ENCODE data around the gene SLC1A7.

SLC1A7 gene

DNA sequence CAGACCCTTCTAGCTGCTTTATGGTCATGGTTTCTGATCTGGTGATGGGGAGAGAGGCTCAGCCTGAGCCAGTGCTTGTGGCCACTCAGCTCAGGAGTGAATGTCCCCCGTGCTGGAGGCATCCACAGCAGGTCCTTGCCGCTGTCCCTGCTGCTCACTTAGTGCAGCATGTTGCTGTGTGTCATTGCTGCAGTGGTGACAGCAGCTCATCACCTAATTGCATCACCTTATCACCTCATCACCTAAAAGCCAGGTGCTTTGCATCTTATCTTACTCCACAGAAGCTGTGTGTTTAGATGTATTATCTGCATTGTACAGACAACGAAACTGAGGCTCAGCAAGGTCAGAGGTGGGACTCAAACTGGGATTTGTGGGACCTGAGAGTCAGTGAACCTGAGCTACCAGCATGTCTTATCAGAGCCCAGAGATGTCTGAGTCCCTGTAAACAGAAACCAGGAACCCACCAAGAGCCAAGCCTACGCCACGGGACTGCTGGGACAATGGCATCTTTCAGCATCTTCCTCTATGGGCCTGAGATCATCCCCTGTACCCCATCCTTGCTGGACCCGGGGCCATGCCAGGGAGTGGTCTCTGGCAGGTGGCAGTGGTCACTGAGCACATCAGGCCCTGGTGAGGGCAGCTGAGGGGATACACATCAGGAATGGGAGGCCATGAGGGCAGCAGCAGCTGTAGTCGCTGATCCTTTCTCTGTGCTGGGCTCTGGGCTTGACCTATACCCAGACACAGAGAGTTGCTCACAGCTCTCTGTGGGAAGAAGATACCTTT lies 73.9 kb downstream of the SLC1A7 start:
- no peaks in the 10 kb centered on the region for H3K36me3 ChIP-seq
- no peak overlapping the region for H3K4me3 ChIP-seq
- peaks cover 0 to 7% (median 0%) of the 10 kb centered on the region in 11 experiments; a peak in 1 of 22 replicates for H4K20me1 ChIP-seq
- H3K9me3 ChIP-seq (replicated peaks in 1 of 11) = no peaks in the 10 kb centered on the region
- peaks cover 6 to 24% (median 16%) of the 10 kb centered on the region in 11 experiments for H3K27me3 ChIP-seq
- no peak overlapping the region for H3K4me2 ChIP-seq
- no peaks in the 10 kb centered on the region for H3K4me1 ChIP-seq
- TF ChIP-seq Cebpa-rat (IDR thresholded peaks at IDR 0.05) = no peak
- H3K9ac ChIP-seq = no peak overlapping the region
- no peak overlapping the region for H3K27ac ChIP-seq

DNA sequence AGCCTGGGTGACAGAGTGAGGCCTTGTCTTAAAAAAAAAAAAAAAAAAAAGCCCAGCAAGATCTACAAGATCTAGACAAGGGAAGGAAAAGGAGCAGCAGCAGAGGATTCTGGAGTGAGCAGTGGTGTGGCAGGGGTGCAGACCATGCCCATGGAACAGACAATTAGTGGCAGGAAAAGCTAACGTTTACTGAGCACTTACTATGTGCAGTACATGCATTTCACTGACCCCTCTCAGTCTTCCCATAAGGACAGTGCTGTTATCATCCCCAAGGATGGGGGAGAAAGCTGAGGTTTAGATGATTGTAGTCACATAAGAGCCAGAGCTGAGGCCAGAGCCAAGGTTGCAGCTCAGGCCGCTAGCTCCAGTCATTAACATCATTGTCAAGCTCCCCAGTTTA lies 74.6 kb downstream of the SLC1A7 start:
- H3K9ac ChIP-seq = no peak overlapping the region
- no peaks in the 10 kb centered on the region for H3K36me3 ChIP-seq
- H3K4me2 ChIP-seq = no peak overlapping the region
- no peak overlapping the region for H3K4me3 ChIP-seq
- 0 out of 22 replicates have a peak, but pooled peaks cover 0 to 4% (median 0%) of the 10 kb centered on the region in 11 experiments for H3K9me3 ChIP-seq (replicated peaks in 1 of 11)
- peaks cover 13 to 31% (median 22%) of the 10 kb centered on the region in 11 experiments for H3K27me3 ChIP-seq
- no peak for TF ChIP-seq Cebpa-rat (IDR thresholded peaks at IDR 0.05)
- no peak overlapping the region for H3K27ac ChIP-seq
- peaks cover 0 to 9% (median 0%) of the 10 kb centered on the region in 11 experiments; a peak in 1 of 22 replicates for H4K20me1 ChIP-seq
- H3K4me1 ChIP-seq = no peaks in the 10 kb centered on the region

DNA sequence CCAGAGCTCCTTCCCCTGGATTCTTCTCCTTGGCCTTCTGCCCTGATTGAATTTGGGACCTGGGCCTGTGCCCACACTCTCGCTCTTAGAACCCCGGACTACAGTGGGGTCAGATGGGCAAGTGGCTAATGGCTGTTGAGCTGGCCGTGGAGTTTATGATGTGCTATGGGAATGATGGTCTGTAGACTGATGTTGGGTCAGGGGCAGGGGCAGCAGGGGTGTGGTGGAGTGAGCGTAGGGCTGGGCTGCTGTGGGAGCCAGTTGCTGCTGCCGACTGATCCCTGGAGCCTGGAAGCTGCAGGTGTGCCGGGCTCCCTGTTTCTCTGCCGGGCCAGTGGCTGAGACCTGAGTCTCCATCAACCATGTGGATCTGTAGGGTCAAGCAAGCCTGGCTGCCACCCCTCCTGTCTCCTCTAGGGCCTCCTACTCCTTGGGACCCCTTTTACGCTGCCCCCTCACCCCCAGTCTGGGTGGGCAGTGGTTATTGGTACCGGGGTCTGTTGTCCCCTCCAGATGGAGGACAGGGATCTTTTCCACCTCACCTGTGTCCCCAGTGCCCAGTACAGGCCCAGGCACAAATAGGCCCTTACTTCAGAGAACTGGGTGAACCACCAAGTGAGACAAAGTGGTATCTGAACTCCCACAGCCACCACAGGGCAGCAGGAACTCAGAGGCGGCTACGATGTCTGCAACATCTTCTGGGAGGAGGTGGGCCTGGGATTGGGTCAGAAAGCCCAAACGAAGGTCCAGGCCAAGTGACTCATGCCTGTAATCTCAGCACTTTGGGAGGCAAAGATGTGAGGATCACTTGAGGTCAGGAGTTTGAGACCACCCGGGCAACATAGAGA lies 75.3 kb downstream of the SLC1A7 start:
- no peak overlapping the region for H3K4me2 ChIP-seq
- H3K27ac ChIP-seq = no peak overlapping the region
- H3K9ac ChIP-seq = no peak overlapping the region
- no peak overlapping the region for H3K4me3 ChIP-seq
- 0 out of 22 replicates have a peak, but pooled peaks cover 0 to 8% (median 0%) of the 10 kb centered on the region in 11 experiments for H3K9me3 ChIP-seq (replicated peaks in 1 of 11)
- TF ChIP-seq Cebpa-rat (IDR thresholded peaks at IDR 0.05) = no peak
- H3K4me1 ChIP-seq = no peaks in the 10 kb centered on the region
- peaks cover 0 to 9% (median 0%) of the 10 kb centered on the region in 11 experiments; a peak in 1 of 22 replicates for H4K20me1 ChIP-seq
- H3K27me3 ChIP-seq = peaks cover 20 to 38% (median 30%) of the 10 kb centered on the region in 11 experiments
- no peaks in the 10 kb centered on the region for H3K36me3 ChIP-seq

DNA sequence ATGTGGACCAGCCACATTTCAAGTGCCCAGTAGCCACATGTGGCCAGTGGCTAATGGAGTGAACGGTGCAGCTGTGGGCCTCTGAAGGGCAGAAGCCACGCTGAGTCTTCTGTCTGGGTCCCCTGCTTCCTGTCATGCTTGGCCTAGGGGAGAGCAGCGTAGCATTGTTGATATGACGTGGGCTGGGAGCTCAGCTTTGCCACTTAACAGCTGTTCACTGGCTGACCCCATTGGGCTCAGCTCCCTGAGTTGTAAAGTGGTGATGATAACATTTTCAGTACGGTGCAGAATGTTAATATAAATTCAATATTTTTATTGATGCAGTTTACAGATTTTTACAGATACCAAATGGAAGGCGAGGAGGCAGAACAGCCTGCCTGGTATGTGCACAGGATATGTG lies 76.0 kb downstream of the SLC1A7 start:
- no peak for TF ChIP-seq Cebpa-rat (IDR thresholded peaks at IDR 0.05)
- H3K9ac ChIP-seq = no peak overlapping the region
- H3K4me3 ChIP-seq = no peak overlapping the region
- H3K9me3 ChIP-seq (replicated peaks in 1 of 11) = peaks cover 0 to 10% (median 0%) of the 10 kb centered on the region in 11 experiments; a peak in 4 of 22 replicates
- H4K20me1 ChIP-seq = peaks cover 0 to 9% (median 0%) of the 10 kb centered on the region in 11 experiments; a peak in 1 of 22 replicates
- H3K27ac ChIP-seq = no peak overlapping the region
- H3K4me2 ChIP-seq = no peak overlapping the region
- H3K27me3 ChIP-seq = peaks cover 27 to 45% (median 36%) of the 10 kb centered on the region in 11 experiments
- no peaks in the 10 kb centered on the region for H3K36me3 ChIP-seq
- H3K4me1 ChIP-seq = no peaks in the 10 kb centered on the region

DNA sequence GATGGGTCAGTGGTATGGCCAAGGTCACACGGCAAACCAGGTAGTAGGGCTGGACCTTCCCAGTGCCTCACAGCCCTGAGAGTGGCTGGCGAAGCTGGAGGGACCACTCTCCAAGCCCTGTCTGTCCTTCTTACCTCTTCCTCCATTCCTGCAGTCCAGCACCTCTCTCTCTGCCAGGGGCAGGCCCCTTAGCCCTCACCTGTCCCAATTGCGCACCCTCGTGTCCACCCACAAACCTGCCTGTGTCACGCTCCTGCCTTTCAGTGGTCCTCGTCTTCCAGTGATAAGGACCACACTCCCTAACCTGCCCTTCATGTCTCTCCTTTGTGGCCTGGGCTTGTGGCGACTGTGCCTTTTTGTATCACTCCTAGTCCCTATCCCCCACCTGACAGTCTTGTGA lies 77.0 kb downstream of the SLC1A7 start:
- Histone ChIP-seq H4K20me1 (peaks cover 0 to 9% (median 0%) of the 10 kb centered on the region in 11 experiments; a peak in 2 of 22 replicates), H3K9ac (no peak overlapping the region), H3K4me1 (no peaks in the 10 kb centered on the region), H3K36me3 (no peaks in the 10 kb centered on the region), H3K9me3 (replicated peaks in 1 of 11) (peaks cover 0 to 16% (median 0%) of the 10 kb centered on the region in 11 experiments; a peak in 5 of 22 replicates), H3K4me2 (no peak overlapping the region), H3K27me3 (peaks cover 38 to 56% (median 47%) of the 10 kb centered on the region in 11 experiments), H3K4me3 (no peak overlapping the region), H3K27ac (no peak overlapping the region)
- no peak for TF ChIP-seq Cebpa-rat (IDR thresholded peaks at IDR 0.05)

DNA sequence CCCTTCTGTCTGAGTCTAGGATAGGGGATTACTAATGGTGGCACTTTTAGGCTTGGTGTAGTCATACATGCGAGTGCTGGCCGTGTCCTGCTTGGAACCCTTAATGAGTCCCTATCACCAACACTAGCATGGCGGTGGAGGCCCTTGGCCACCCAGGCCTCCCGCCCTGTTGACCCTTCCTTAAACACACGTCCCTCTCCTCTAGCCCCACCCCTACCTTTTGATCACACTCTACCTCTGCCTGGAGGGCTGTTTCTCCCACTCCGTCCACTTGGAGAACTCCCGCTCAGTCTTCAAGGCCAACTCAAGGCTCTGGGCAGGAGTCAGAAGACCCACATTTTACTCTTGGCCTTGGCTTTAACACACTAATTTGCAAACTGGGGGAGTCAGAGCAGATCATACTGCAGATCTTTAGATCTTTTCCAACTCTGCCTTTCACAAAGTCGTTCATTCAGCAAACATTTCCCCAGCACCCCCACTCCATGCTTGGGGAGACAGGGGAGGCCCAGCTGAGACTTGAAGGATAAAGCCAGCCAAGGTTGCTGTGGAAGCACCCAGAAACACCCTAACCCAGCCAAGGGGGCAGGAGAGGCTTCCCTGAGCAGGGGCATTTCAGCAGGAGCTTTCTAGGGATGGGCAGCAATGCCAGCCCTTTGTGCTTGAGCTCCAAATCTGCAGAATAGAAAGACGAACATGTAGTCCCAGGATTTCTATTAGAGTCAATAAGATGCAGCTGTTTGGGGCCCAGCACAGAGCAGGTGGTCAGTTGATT lies 78.5 kb downstream of the SLC1A7 start:
- Histone ChIP-seq H3K27me3 (peaks cover 46 to 66% (median 60%) of the 10 kb centered on the region in 11 experiments), H3K9ac (no peak overlapping the region), H3K4me2 (no peak overlapping the region), H4K20me1 (peaks cover 0 to 9% (median 0%) of the 10 kb centered on the region in 11 experiments; a peak in 2 of 22 replicates), H3K36me3 (no peaks in the 10 kb centered on the region), H3K4me1 (no peaks in the 10 kb centered on the region), H3K9me3 (replicated peaks in 1 of 11) (peaks cover 0 to 16% (median 0%) of the 10 kb centered on the region in 11 experiments; a peak in 5 of 22 replicates), H3K27ac (no peak overlapping the region), H3K4me3 (no peak overlapping the region)
- TF ChIP-seq Cebpa-rat (IDR thresholded peaks at IDR 0.05) = no peak

DNA sequence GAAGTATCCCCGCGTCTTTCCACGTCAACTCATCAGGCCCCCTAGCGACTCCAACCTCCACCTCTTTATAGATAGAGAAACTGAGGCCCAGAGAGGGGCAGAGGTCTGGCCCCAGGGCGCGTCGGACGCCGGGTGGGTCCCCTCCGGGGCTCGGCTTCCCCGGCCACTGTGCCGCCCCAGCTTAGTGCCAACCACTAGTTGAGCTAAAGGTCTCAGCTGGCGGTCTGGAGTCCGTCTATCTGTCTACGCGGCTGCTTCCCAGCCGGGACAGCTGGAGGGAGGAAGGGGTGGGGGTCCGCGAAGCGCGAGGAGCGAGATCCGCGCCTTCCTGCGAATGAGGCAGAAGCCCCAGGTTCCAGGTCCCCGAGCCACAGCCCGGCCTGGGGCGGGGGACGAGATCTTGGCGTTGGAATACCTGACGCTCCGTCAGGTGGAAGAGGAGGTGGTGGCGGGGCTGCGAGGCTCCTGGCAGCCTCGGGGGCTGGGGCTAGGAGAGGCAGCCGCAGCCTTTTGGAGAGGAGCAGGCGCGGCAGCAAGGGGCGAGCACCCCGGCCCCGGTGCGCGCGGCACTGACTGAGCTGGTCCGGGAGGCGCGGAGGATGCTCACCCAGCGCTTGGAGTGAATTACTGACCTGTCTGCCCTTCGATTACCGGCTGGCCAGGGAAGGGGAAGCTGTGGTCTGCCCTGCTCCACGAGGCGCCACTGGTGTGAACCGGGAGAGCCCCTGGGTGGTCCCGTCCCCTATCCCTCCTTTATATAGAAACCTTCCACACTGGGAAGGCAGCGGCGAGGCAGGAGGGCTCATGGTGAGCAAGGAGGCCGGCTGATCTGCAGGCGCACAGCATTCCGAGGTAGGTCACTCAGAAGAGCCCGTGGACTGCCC lies 79.5 kb downstream of the SLC1A7 start:
- Histone ChIP-seq H3K4me2 (no peak overlapping the region), H3K27me3 (peaks cover 46 to 66% (median 60%) of the 10 kb centered on the region in 11 experiments), H3K36me3 (no peaks in the 10 kb centered on the region), H3K27ac (no peak overlapping the region), H3K4me3 (no peak overlapping the region), H3K4me1 (no peaks in the 10 kb centered on the region), H3K9ac (no peak overlapping the region), H4K20me1 (peaks cover 0 to 9% (median 0%) of the 10 kb centered on the region in 11 experiments; a peak in 2 of 22 replicates), H3K9me3 (replicated peaks in 1 of 11) (peaks cover 0 to 16% (median 0%) of the 10 kb centered on the region in 11 experiments; a peak in 5 of 22 replicates)
- TF ChIP-seq Cebpa-rat (IDR thresholded peaks at IDR 0.05) = no peak
